HL-60 (cell line): ENCODE data around the gene FOCAD.

ENCODE experiments used
- CTCF ChIP-seq: IDR thresholded peaks from one replicate; pipeline ENCODE4 v1.5.1; 2011; ENCODE audit warnings: low read length, control low read depth, inconsistent platforms; ENCODE audit not compliant: insufficient read depth
- GABPA ChIP-seq: IDR thresholded peaks from 2 replicates; pipeline ENCODE4 v1.6.1; 2012; ENCODE audit warnings: low read depth
- POLR2AphosphoS5 ChIP-seq: IDR thresholded peaks from 2 replicates; pipeline ENCODE4 v1.6.1; 2012; ENCODE audit warnings: low read depth

GRCh38 chr9:20740929-20741582 is 57.0 kb downstream of the FOCAD start:
- TF ChIP-seq CTCF = no peak
- no peak for TF ChIP-seq GABPA
- TF ChIP-seq POLR2AphosphoS5 = no peak
